SK-N-MC (cell line): Measurements from ENCODE around the gene LCA5.
"Not testable (repeated sequence)": the region's sequence is repeated elsewhere in the genome, so short reads cannot be mapped to it uniquely, and the experiment has no call there.

Source experiments
- DNase-seq: peaks from one replicate; pipeline ENCODE4 v3.0.0-alpha.2; 2011; ENCODE audit warnings: low read depth, low spot score
- H3K27ac ChIP-seq: fragments of 200-600 bp; sonication (generic); 2 replicates; pipeline ENCODE4 v1.5.1; 2016; ENCODE audit warnings: mixed run types
- H3K36me3 ChIP-seq: fragments of 200-600 bp; sonication (generic); 2 replicates; pipeline ENCODE4 v1.6.1; 2017; ENCODE audit warnings: antibody characterized with exemption, low read length, mixed read lengths; ENCODE audit not compliant: insufficient read depth
- H3K4me3 ChIP-seq: fragments of 200-600 bp; sonication (generic); 2 replicates; pipeline ENCODE4 v1.5.1; 2016
- H3K9ac ChIP-seq: fragments of 200-600 bp; sonication (generic); 2 replicates; pipeline ENCODE4 v1.8.0; 2017; ENCODE audit warnings: mixed run types, mixed read lengths; ENCODE audit not compliant: insufficient read length
- H3K9me3 ChIP-seq: fragments of 200-600 bp; sonication (generic); 2 replicates; pipeline ENCODE4 v1.6.1; 2017; ENCODE audit warnings: low read depth, mild to moderate bottlenecking, antibody characterized with exemption, low read length, moderate library complexity, mixed read lengths
- EZH2 ChIP-seq: fragments of 200-600 bp; sonication (generic); IDR thresholded peaks from one replicate; pipeline ENCODE4 v1.6.1; 2017; ENCODE audit warnings: antibody characterized with exemption
- FOXP2 ChIP-seq: optimal IDR thresholded peaks from 2 replicates; pipeline ENCODE3; 2011; ENCODE audit warnings: mild to moderate bottlenecking, moderate library complexity; ENCODE audit not compliant: insufficient read depth; ENCODE audit errors: extremely low read length, control extremely low read depth
- POLR2AphosphoS5 ChIP-seq: IDR thresholded peaks from 2 replicates; pipeline ENCODE4 v1.6.1; 2012; ENCODE audit warnings: mild to moderate bottlenecking, low read depth, low read length, borderline replicate concordance

LCA5 gene

DNA sequence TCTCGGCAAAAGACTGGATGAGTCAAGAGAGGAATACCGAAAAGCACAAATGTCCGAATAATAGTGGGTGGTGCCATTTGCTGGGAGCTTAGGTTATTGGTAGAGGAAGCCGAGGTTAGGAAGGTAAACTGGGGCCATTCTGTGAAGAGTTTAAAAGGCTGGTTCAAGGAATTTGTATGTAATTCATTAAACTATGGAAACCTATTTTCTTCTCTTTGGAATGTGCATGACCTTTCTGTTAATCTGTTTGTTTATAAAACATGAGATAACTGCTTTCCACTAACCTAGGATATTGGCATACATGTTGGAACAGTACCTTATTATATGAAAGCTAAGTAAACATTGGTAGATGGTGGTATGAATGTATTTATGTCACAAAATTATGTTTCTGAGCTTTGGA is 71.8 kb downstream of the LCA5 start:
- H3K9me3 ChIP-seq = no peaks in the 10 kb centered on the region
- DNase-seq = no peak
- TF ChIP-seq EZH2 = no peak
- no peak for TF ChIP-seq POLR2AphosphoS5
- TF ChIP-seq FOXP2 = no peak
- no peaks in the 10 kb centered on the region for H3K36me3 ChIP-seq
- no peak overlapping the region for H3K27ac ChIP-seq
- H3K4me3 ChIP-seq = no peak overlapping the region
- no peak overlapping the region for H3K9ac ChIP-seq

DNA sequence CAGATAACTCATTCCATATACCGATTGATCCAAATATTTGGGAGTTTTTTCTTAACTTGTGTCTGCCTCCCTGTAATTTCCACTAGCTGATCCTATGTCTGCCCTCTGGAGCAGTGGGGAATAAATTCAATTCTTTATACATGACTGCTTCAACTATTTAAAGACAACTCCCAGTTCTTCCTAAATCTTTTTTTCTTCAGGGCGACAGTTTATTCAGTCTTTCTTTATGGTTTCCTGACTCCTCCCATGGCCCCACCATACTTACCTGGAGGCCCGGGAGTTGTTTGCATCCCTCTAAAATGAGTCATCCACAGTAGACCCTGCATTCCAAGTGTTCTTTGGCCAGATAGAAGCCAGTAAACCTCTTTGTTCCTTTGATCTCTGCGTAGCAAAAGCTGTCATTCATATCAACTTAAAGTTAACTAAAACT is 73.6 kb downstream of the LCA5 start:
- no peak for DNase-seq
- Histone ChIP-seq H3K9ac (no peak overlapping the region), H3K4me3 (no peak overlapping the region), H3K36me3 (no peaks in the 10 kb centered on the region), H3K9me3 (no peaks in the 10 kb centered on the region), H3K27ac (no peak overlapping the region)
- TF ChIP-seq POLR2AphosphoS5 = no peak
- no peak for TF ChIP-seq EZH2
- no peak for TF ChIP-seq FOXP2

DNA sequence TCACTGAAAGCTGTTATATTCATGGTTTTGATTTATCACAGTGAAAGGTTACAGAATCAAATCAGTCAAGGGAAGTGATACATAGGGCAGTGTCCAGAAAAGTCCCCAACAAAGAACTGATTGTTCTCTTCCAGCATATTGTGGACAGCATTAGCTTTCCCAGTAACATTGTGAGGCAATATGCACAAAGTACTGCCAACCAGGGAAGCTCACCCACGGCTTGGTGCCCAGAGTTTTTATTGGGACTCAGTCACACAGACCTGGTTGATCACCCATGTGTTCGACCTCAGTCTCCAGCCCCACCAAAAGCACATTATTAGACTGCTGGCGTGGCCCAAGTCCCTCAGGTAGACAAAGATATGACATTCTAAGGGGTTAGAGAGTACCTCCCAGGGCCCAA is 76.0 kb downstream of the LCA5 start:
- H3K27ac ChIP-seq = no peak overlapping the region
- no peaks in the 10 kb centered on the region for H3K9me3 ChIP-seq
- H3K9ac ChIP-seq = no peak overlapping the region
- no peak for DNase-seq
- H3K4me3 ChIP-seq = no peak overlapping the region
- no peaks in the 10 kb centered on the region for H3K36me3 ChIP-seq
- no peak for TF ChIP-seq POLR2AphosphoS5
- TF ChIP-seq FOXP2 = no peak
- no peak for TF ChIP-seq EZH2

DNA sequence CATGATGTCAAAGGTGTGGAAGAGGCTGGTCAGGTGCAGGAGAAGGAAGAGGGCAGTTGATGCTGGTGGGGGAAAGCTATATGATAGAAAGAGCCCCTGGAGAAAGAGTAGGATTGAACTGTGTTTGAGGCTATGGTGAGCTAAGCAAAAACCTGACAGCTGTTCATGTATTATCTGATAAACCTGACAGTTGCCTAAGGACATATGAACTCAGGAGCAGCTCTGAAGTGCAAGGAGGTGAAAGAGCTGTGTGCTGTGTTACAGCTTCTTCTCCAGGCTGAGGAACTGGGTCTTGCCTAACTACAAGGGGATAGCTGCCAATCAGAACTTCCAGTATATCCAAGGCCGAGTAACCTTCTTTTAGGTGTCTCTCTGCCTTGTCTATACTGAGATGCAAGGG is 81.8 kb downstream of the LCA5 start:
- Histone ChIP-seq H3K9me3 (no peaks in the 10 kb centered on the region), H3K9ac (no peak overlapping the region), H3K27ac (no peak overlapping the region), H3K4me3 (no peak overlapping the region), H3K36me3 (no peaks in the 10 kb centered on the region)
- TF ChIP-seq POLR2AphosphoS5 (no peak), FOXP2 (no peak), EZH2 (no peak)
- DNase-seq = no peak

DNA sequence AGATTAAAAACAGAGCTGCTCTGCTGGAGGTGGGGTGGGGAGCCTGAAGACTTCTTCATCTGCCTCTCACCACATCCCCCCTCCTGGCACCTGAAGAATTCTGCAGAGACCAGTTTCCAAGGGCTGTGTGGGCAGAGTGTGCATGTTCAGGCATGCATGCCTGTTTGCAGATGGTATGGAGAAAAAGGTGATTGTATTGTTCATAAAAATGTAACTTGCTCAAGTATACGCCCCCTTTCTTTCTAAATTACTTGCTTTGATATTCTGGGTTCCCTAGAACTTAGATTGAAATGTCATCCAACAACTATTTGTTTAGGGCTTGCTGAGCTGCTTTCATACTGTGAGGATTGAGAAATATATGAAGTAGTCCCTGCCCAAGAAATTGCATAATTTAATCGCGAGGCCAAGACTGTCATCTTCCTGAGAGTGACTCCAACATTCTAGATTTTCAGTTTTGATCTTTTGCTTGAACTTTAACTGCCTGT is 83.6 kb downstream of the LCA5 start:
- Histone ChIP-seq H3K27ac (no peak overlapping the region), H3K4me3 (no peak overlapping the region), H3K36me3 (no peaks in the 10 kb centered on the region), H3K9ac (no peak overlapping the region), H3K9me3 (no peaks in the 10 kb centered on the region)
- no peak for DNase-seq
- TF ChIP-seq EZH2 = no peak

DNA sequence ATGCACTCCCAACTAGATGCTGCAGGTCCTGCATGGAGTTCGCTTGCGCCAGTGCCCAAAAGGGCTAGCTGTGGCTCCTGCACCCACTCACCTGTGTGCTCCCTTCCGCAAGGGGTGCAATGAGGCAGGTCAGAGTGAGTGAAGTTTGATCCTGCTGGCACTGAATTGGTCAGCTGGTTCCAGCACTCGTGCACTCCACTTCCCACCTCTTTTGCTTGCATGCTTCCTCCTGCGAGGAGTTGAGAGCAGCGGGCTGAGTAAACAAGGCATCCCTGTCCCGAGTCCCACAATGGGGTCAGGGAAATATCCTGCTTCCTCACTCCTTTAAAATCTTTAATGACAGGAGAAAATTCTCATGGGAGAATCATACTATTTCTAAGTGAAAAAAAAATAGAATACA is 86.2 kb downstream of the LCA5 start:
- DNase-seq = no peak
- Histone ChIP-seq H3K4me3 (no peak overlapping the region), H3K27ac (no peak overlapping the region), H3K9me3 (no peaks in the 10 kb centered on the region), H3K36me3 (no peaks in the 10 kb centered on the region), H3K9ac (no peak overlapping the region)
- no peak for TF ChIP-seq EZH2
- TF ChIP-seq FOXP2 = no peak
- TF ChIP-seq POLR2AphosphoS5 = no peak

DNA sequence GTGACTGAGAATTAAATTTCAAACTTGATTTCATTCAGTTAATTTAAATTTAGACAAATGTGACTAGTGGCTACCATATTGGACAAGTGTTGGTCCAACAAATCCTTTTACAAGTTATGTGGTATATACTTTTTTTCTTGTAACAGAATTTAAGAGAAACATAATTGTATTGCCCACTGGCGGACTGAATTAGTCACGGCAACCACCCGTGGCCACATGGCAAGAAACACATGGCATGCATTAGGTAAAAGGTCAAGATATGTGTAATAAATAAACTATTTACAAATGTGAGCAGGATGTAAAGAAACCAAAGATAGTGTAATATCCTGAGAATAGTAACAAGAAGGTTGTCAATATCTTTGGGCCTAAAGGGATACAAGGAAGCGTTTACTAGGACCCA is 91.2 kb downstream of the LCA5 start:
- H3K9ac ChIP-seq = no peak overlapping the region
- DNase-seq = no peak
- no peak overlapping the region for H3K4me3 ChIP-seq
- no peak overlapping the region for H3K27ac ChIP-seq
- H3K9me3 ChIP-seq = no peaks in the 10 kb centered on the region
- H3K36me3 ChIP-seq = no peaks in the 10 kb centered on the region
- TF ChIP-seq FOXP2 (no peak), EZH2 (no peak), POLR2AphosphoS5 (no peak)

DNA sequence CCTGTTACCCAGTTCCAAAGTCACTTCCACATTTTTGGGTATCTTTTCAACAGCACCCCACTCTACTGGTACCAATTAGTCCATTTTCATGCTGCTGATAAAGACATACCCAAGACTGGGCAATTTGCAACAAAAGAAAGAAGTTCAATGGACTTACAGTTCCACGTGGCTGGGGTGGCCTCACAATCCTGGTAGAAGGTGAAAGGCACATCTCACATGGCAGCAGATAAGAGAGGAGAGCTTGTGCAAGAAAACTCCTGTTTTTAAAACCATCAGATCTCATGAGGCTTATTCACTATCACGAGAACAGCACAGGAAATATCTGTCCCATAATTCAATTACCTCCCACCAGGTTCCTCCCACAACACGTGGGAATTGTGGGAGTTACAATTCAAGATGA is 93.4 kb downstream of the LCA5 start:
- DNase-seq, H3K9ac ChIP-seq, H3K36me3 ChIP-seq, H3K9me3 ChIP-seq, H3K4me3 ChIP-seq, H3K27ac ChIP-seq: not testable (repeated sequence)

DNA sequence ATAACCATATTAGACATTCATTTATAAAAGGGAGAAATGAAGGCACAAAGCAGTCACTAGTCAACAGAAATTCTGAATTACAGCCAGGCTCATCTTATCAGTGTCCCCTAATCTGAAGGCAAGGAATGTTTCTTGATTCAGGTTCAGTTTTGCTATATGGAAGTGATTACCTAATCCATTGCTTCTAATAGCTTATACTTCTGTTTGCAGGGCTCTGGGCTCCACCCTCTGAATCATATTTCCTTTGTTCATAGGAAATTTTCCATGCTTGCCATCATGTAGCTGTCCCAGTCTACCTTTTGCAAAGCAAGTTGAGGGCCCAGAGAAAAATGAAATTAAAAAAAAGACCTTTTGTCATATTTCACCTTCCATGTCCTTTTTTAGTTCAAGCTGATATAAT is 96.0 kb downstream of the LCA5 start:
- Histone ChIP-seq H3K4me3 (no peak overlapping the region), H3K36me3 (no peaks in the 10 kb centered on the region), H3K9me3 (no peaks in the 10 kb centered on the region), H3K9ac (no peak overlapping the region), H3K27ac (no peak overlapping the region)
- DNase-seq = no peak
- TF ChIP-seq POLR2AphosphoS5 (no peak), EZH2 (no peak), FOXP2 (no peak)

DNA sequence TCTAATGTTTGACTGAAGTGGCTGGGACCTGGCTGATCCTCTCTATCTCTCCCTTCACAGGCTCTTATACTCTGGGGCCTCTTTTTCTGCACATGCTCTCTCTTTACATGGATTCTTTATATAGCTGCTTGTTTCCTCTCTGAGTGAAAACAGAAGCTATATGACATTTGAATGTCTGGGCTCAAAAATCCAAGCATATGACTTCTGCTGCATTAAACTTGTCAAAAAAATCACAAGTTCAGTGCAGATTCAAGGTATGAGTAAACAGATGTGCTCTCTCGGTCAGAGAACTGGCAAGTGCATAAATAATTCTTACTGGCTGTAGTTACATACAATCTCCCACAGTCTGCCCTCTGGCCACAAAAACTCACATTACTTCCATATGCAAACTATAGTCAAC is 96.6 kb downstream of the LCA5 start:
- TF ChIP-seq FOXP2 (no peak), EZH2 (no peak), POLR2AphosphoS5 (no peak)
- no peak overlapping the region for H3K9ac ChIP-seq
- H3K4me3 ChIP-seq = no peak overlapping the region
- DNase-seq = no peak
- no peaks in the 10 kb centered on the region for H3K36me3 ChIP-seq
- no peaks in the 10 kb centered on the region for H3K9me3 ChIP-seq
- H3K27ac ChIP-seq = no peak overlapping the region

DNA sequence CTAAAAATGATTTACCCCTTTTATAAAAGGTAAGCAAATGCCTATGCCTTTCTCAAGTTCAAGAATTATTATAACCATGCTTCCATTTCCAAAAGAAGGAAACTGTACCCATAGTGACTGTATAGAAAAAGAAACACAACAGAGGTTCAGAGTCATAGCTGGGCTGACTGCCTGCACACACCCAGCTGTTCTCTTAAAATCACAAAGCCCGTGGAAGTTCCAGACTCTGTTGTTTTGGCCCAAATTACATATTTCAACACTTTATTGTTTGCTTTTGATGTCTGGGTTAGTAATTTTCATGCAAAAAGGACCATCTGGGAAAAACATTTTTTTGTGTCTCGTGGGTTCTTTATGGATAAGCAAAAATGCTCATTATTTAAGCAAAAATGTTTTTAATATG is 99.2 kb downstream of the LCA5 start:
- no peak for TF ChIP-seq EZH2
- no peak for TF ChIP-seq FOXP2
- no peak for TF ChIP-seq POLR2AphosphoS5
- no peak overlapping the region for H3K27ac ChIP-seq
- no peak overlapping the region for H3K9ac ChIP-seq
- no peak overlapping the region for H3K4me3 ChIP-seq
- no peak for DNase-seq
- no peaks in the 10 kb centered on the region for H3K9me3 ChIP-seq
- H3K36me3 ChIP-seq = no peaks in the 10 kb centered on the region
